Karpas-422 (cell line): ENCODE measurements around the gene CNEP1R1. TPM values are rescaled to one million over a fixed set of nuclear protein-coding genes. Genes with fewer than 3 reads are reported as not detected.

Source experiments
- DNase-seq: peaks from one replicate; pipeline ENCODE4 v3.0.0-alpha.2; 2015
- H2AFZ ChIP-seq: fragments of 200-600 bp; sonication (generic); 2 replicates; pipeline ENCODE4 v1.6.1; 2014; ENCODE audit warnings: antibody characterized with exemption, low read length, mixed read lengths
- H3K27ac ChIP-seq: fragments of 200-600 bp; sonication (generic); 2 replicates; pipeline ENCODE4 v1.5.1; 2014; ENCODE audit warnings: mild to moderate bottlenecking, low read length, moderate library complexity
- H3K27me3 ChIP-seq: fragments of 200-600 bp; sonication (generic); 2 replicates; pipeline ENCODE4 v1.6.1; 2014; ENCODE audit warnings: low read length, mixed read lengths
- H3K36me3 ChIP-seq: fragments of 200-600 bp; sonication (generic); 2 replicates; pipeline ENCODE4 v1.6.1; 2014; ENCODE audit warnings: low read length, mixed read lengths; ENCODE audit not compliant: insufficient read depth
- H3K4me1 ChIP-seq: fragments of 200-600 bp; sonication (generic); 2 replicates; pipeline ENCODE4 v1.6.1; 2014; ENCODE audit warnings: mild to moderate bottlenecking, low read length, mixed read lengths
- H3K4me2 ChIP-seq: fragments of 200-600 bp; sonication (generic); 2 replicates; pipeline ENCODE4 v1.6.1; 2014; ENCODE audit warnings: low read length, low read depth, mild to moderate bottlenecking; ENCODE audit not compliant: poor library complexity, severe bottlenecking
- H3K4me3 ChIP-seq: fragments of 200-600 bp; sonication (generic); 2 replicates; pipeline ENCODE4 v1.5.1; 2014; ENCODE audit warnings: mild to moderate bottlenecking, antibody characterized with exemption, low read length, mixed read lengths
- H3K79me2 ChIP-seq: fragments of 200-600 bp; sonication (generic); 2 replicates; pipeline ENCODE4 v1.6.1; 2014; ENCODE audit warnings: mild to moderate bottlenecking, low read length, mixed read lengths
- H3K9ac ChIP-seq: fragments of 200-600 bp; sonication (generic); 2 replicates; pipeline ENCODE4 v1.6.0; 2014; ENCODE audit warnings: low read length
- H3K9me2 ChIP-seq: fragments of 200-600 bp; sonication (generic), shearing (Covaris generic); replicated peaks from 2 replicates; pipeline ENCODE4 v1.6.0; 2014; ENCODE audit warnings: mild to moderate bottlenecking, low read length, moderate library complexity; ENCODE audit not compliant: insufficient read depth
- H3K9me3 ChIP-seq: fragments of 300-700, 200-600 bp; sonication (generic); 2 replicates; pipeline ENCODE4 v1.6.1; 2014; ENCODE audit warnings: low read length, mixed read lengths
- H4K20me1 ChIP-seq: fragments of 200-600 bp; sonication (generic); 2 replicates; pipeline ENCODE4 v1.6.1; 2014; ENCODE audit warnings: mild to moderate bottlenecking, antibody characterized with exemption, low read length, low read depth; ENCODE audit not compliant: insufficient read depth
- total RNA-seq: library from RNA; depleted of rRNA; stranded (reverse); fragments of >200 nt; shearing (Covaris generic); gene quantifications from 2 replicates; pipeline ENCODE4 v1.2.3, GENCODE V29; 2014; ENCODE audit warnings: low replicate concordance

The CNEP1R1 gene
- total RNA-seq, 1 experiment from 2014 or later: 27.1 TPM

DNA sequence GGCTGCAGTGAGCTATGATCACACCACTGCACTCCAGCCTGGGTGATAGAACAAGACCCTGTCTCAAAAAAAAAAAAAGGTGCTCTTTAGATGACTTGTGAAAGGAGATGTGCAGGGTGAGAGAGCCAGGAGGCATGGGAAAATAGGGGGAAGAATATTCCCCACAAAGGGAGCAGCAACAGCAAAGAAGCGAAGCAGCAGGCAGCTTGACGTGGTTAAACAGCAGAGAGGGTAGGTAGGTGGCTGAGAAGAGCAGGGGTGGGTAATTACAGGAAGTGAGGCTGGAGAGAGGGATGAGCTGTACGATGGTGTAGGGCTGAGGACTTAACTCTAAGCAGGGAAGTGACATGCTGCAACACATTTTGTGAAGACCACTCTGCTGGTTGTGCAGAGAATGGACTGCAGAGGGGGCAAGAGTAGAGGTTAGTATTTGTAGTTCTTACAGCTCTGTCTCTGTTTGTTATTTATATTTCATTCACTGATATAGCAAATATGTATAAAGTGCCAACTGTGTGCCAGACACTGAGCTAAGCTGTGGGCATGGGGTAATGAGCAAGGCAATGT lies 42.3 kb downstream of the CNEP1R1 start:
- peak overlapping the region; percentile 97 for H3K4me2 ChIP-seq
- H3K9ac ChIP-seq: peak overlapping the region; percentile 95
- H3K27ac ChIP-seq: no peak overlapping the region
- H3K9me3 ChIP-seq: no peaks in the 10 kb centered on the region
- H3K27me3 ChIP-seq: no peaks in the 10 kb centered on the region
- no peaks in the 10 kb centered on the region for H3K9me2 ChIP-seq
- peak overlapping the region; percentile 99 for H3K4me3 ChIP-seq
- peaks cover 52% of the 10 kb centered on the region for H3K79me2 ChIP-seq
- H3K36me3 ChIP-seq: peaks cover 25% of the 10 kb centered on the region
- peaks cover 32% of the 10 kb centered on the region for H3K4me1 ChIP-seq
- H4K20me1 ChIP-seq: peaks cover 5% of the 10 kb centered on the region; the same call in 1 of the 2 replicates
- peak; percentile 76 for DNase-seq
- no peak overlapping the region for H2AFZ ChIP-seq

DNA sequence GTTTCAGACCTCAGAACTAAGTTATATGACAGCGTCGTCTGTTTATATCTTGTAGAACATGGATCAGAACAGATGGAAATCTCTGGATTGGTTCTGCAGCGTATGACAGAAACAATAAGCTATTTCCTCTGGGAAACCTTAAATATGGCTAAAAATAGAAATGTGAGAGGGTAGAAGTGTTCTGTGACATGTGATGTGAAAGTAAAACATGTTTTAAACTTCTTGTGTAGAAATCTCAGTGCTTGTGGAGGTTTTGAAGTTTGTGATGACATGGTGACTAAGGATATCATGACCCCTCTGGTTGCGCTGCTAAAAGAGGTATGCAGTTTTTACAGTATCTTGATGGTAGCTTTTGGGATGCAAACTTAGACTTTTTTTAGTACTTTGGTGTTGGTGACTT lies 43.5 kb downstream of the CNEP1R1 start:
- Histone ChIP-seq H3K9ac (no peak overlapping the region), H4K20me1 (peaks cover 5% of the 10 kb centered on the region; the same call in 1 of the 2 replicates), H3K4me3 (no peak overlapping the region), H3K4me1 (peaks cover 35% of the 10 kb centered on the region), H3K79me2 (peaks cover 58% of the 10 kb centered on the region), H3K4me2 (peak overlapping the region; percentile 97), H3K27ac (no peak overlapping the region), H2AFZ (no peak overlapping the region), H3K9me2 (no peaks in the 10 kb centered on the region), H3K36me3 (peaks cover 28% of the 10 kb centered on the region), H3K27me3 (no peaks in the 10 kb centered on the region), H3K9me3 (no peaks in the 10 kb centered on the region)
- DNase-seq: no peak

DNA sequence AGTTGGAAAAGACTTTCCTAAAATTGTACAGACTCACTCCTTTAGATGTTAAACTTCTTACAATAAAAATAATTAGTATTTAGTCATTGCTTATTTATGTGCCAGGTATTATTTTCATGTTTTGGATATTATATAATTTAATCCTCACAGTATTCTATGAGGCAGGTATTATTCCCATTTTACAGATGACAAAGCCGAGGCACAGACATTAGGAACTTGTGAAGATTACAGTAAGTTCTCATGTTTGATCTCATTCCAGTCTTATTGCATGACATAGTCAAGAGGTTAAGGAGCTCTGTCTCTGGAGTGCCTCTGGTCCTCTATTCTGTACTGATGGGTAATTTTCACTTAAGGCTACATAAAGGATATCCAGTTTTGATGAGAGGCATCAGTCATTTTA lies 44.0 kb downstream of the CNEP1R1 start:
- Histone ChIP-seq H2AFZ (no peak overlapping the region), H3K27ac (no peak overlapping the region), H3K9me3 (no peaks in the 10 kb centered on the region), H3K4me1 (peaks cover 35% of the 10 kb centered on the region), H3K4me2 (no peak overlapping the region), H3K4me3 (no peak overlapping the region), H3K36me3 (peaks cover 32% of the 10 kb centered on the region), H3K79me2 (peaks cover 64% of the 10 kb centered on the region), H3K9ac (no peak overlapping the region), H3K9me2 (no peaks in the 10 kb centered on the region), H4K20me1 (peaks cover 5% of the 10 kb centered on the region; the same call in 1 of the 2 replicates), H3K27me3 (no peaks in the 10 kb centered on the region)
- no peak for DNase-seq

DNA sequence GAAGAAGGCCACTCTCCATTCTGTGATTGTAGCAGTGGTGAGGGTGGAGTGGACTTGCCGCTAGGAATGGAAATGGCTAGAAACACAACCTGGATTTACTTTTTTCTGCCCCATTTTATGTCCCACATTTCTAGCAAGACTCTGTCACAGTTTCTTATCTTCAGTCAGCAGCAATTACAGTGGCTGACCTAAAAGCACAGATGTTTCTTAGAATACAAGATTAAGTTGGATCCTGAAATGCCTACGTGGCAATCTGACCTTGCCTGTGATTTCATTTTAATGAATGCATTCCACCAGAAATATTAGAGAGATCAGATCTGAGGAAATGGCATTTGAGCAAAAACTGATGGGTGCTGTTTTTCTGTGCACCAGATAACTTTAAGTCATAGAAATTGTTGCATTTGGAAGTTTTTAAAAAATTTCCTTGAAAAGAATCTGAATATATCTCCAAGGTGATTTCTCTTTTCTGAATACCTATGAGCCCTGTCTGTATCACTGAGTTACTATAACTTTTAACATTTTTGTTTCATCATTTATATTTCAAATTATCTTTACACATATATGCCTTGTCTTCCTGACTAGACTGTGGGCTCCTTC lies 46.1 kb downstream of the CNEP1R1 start:
- Histone ChIP-seq H3K9me3 (no peaks in the 10 kb centered on the region), H3K27ac (no peak overlapping the region), H3K4me1 (peaks cover 31% of the 10 kb centered on the region), H3K79me2 (peaks cover 64% of the 10 kb centered on the region), H3K9me2 (no peaks in the 10 kb centered on the region), H2AFZ (no peak overlapping the region), H3K27me3 (no peaks in the 10 kb centered on the region), H4K20me1 (peaks cover 5% of the 10 kb centered on the region; the same call in 1 of the 2 replicates), H3K36me3 (peaks cover 39% of the 10 kb centered on the region), H3K9ac (no peak overlapping the region), H3K4me2 (no peak overlapping the region), H3K4me3 (no peak overlapping the region)
- DNase-seq: no peak

DNA sequence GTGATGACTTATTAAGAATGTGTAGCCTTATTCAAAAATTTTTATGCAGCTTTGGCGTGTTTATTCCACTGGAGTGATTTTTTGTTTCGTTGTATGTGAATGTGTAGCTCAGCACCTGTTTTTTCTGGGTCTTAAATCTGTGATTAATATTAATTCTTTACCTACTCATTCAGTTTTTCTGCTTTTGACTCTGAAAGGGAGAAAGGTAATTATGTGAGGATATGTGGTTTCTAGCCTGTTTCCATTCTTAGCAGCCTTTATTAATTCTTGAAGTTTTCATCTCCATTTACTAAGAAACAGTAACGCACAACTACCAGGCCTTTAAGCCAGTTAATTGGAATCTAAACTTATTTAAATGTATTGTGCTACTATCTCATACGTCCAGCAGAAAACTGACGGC lies 47.7 kb downstream of the CNEP1R1 start:
- no peak overlapping the region for H3K4me3 ChIP-seq
- H3K9me2 ChIP-seq: no peaks in the 10 kb centered on the region
- H3K27ac ChIP-seq: no peak overlapping the region
- H3K36me3 ChIP-seq: peaks cover 39% of the 10 kb centered on the region
- no peak overlapping the region for H2AFZ ChIP-seq
- DNase-seq: no peak
- no peak overlapping the region for H3K4me2 ChIP-seq
- no peaks in the 10 kb centered on the region for H4K20me1 ChIP-seq
- no peaks in the 10 kb centered on the region for H3K9me3 ChIP-seq
- no peaks in the 10 kb centered on the region for H3K27me3 ChIP-seq
- peaks cover 53% of the 10 kb centered on the region for H3K79me2 ChIP-seq
- peaks cover 19% of the 10 kb centered on the region for H3K4me1 ChIP-seq
- no peak overlapping the region for H3K9ac ChIP-seq

DNA sequence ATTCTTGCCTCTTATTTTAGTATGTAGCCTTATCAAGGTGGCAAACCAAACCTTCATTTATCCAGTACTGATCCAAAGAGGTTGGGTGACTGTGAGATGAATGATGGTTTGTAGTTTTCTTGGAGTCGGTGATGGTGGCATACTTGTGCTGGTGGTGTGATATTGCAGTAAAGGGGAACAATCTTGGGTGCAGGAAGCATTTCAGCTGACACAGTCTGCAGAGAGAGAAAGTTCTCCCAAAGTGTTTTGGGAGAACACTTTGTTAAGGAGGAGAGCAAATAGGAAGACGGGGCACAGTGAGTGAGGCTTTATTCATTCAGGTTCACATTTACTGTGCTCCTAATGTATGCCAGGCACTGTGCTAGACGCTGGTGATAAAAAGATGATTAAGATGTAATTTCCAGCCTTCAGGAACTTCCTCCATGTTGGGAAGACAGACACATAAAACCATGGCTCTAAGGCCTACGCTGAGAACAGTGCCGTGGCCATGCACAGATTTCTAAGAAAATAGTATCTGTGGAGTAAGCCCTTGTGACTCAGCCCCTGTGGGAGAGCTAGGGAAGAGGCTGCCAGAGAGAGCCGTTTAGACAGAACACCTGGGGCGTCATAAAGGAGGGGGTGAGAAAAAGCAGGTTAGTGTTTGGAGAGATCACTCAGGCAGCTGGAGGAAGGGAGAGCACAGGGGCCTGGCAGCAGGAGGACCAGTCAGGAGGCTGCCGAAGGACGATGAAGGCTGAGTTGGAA lies 54.5 kb downstream of the CNEP1R1 start:
- no peaks in the 10 kb centered on the region for H3K9me2 ChIP-seq
- peaks cover 29% of the 10 kb centered on the region; the same call in 1 of the 2 replicates for H3K36me3 ChIP-seq

DNA sequence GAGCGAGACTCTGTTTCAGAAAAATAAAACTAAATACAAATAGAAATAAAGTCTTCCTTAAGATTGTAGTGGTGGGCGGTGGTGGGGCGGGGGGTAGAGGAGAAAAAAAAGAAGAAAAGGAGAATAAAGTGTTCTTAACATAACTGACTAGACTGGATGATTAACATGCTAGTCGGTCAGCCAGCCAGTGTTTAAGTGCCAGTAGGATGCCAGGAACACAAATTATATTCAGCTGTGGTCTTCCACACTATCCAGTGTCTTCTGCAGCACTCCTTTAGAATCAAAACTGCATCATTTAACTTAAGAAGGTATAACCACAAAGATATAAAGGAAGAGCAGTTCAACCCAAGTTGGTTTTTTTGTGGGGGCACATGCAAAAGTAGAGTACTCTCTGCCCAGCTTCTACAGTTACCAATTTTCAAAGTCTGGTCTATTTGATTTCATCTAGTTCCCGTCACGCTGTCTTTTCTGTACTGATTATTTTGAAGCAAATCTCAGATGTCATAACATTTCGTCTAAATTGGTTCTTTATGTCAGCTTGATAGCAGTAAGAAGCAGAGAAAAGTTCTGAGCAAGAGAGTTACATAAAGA lies 56.5 kb downstream of the CNEP1R1 start:
- Histone ChIP-seq H3K9ac (no peak overlapping the region), H4K20me1 (0 out of 2 replicates have a peak, but pooled peaks cover 4% of the 10 kb centered on the region), H3K27me3 (no peaks in the 10 kb centered on the region), H3K9me2 (no peaks in the 10 kb centered on the region), H3K27ac (no peak overlapping the region), H2AFZ (no peak overlapping the region), H3K4me2 (no peak overlapping the region), H3K36me3 (peaks cover 36% of the 10 kb centered on the region; the same call in 1 of the 2 replicates), H3K9me3 (no peaks in the 10 kb centered on the region), H3K4me1 (no peaks in the 10 kb centered on the region), H3K79me2 (peaks cover 29% of the 10 kb centered on the region), H3K4me3 (no peak overlapping the region)
- no peak for DNase-seq

More for the DNA sequence above, 54.5 kb downstream of the CNEP1R1 start:
- Histone ChIP-seq H3K79me2 (peaks cover 29% of the 10 kb centered on the region), H3K27ac (no peak overlapping the region), H4K20me1 (0 out of 2 replicates have a peak, but pooled peaks cover 4% of the 10 kb centered on the region), H2AFZ (no peak overlapping the region), H3K9ac (no peak overlapping the region), H3K4me3 (no peak overlapping the region), H3K4me2 (no peak overlapping the region), H3K27me3 (no peaks in the 10 kb centered on the region), H3K4me1 (no peaks in the 10 kb centered on the region), H3K9me3 (no peaks in the 10 kb centered on the region)
- DNase-seq: no peak

DNA sequence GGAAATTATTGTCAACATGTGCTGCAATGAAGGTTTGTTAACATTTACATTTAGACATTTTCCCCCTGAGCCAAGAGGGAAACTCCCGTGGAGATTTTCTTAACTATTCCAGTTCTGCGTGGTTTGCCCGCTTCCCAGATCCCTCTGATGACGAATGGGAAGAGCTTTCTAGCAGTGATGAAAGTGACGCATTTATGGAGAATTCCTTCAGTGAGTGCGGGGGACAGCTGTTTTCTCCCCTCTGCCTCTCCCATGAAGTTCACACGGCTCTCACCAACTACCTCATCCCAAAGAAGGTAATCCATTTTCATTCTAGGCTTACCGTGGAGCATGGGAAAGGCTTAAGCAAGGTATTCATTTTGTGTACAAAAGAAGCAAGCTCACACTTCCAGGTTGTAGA lies 59.0 kb downstream of the CNEP1R1 start:
- Histone ChIP-seq H3K27me3 (no peaks in the 10 kb centered on the region), H2AFZ (no peak overlapping the region), H3K27ac (no peak overlapping the region), H3K4me3 (no peak overlapping the region), H4K20me1 (0 out of 2 replicates have a peak, but pooled peaks cover 4% of the 10 kb centered on the region), H3K79me2 (peaks cover 24% of the 10 kb centered on the region), H3K36me3 (peaks cover 36% of the 10 kb centered on the region), H3K9me2 (no peaks in the 10 kb centered on the region), H3K9ac (no peak overlapping the region), H3K9me3 (no peaks in the 10 kb centered on the region), H3K4me2 (no peak overlapping the region), H3K4me1 (no peaks in the 10 kb centered on the region)
- no peak for DNase-seq
